ENCODE data around the gene BLOC1S6. TPM values are rescaled to one million over a fixed set of nuclear protein-coding genes. Genes with fewer than 3 reads are reported as not detected.
A peak's percentile ranks its signal among the peaks of the same experiment; 100 is the strongest.

The BLOC1S6 gene
- total and polyA plus RNA-seq, 2 of the 13 experiments (the other 11 are each of a cell fraction or from before 2014, with no cell fraction given), result 11.8 to 44.3 TPM

DNA sequence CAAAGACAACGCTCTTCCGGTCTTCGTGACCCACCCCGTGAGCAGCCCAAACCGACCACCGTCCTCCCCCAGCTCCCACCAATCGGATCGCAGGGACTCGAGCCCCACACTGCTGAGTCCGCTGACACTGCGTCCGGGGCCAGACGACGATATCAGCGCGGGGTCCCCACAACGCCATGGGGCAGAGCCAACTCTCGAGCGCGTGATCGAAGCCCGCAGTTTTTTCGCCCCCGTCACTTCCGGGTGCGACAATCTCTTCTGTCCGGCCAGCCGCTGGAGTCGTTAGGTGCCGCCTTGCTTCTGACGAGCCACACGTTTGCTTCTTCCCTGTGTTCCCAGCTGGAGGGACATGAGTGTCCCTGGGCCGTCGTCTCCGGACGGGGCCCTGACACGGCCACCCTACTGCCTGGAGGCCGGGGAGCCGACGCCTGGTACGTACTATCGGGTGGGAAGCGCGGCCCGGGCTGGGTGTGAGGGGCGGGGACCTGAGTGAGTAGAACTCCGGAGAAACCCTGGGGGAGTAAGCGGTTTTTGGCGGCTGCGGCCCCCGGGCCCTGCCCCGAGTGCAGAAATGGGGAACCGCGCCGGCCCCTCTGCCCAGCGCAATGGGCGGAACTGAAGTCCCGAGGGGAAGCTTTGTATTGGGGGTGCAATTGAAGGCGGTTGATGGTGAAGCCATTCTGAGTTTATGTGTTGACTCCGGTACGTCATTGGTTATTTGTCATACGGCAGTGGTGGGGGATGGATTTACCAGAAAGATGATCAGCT lies at the start of gene BLOC1S6 (continued):
- TF ChIP-seq, protein P1, sequence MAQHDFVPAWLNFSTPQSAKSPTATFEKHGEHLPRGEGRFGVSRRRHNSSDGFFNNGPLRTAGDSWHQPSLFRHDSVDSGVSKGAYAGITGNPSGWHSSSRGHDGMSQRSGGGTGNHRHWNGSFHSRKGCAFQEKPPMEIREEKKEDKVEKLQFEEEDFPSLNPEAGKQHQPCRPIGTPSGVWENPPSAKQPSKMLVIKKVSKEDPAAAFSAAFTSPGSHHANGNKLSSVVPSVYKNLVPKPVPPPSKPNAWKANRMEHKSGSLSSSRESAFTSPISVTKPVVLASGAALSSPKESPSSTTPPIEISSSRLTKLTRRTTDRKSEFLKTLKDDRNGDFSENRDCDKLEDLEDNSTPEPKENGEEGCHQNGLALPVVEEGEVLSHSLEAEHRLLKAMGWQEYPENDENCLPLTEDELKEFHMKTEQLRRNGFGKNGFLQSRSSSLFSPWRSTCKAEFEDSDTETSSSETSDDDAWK (CRISPR knock-in tag; IDR thresholded peaks at IDR 0.05), result no peak
- TF ChIP-seq, protein P2, sequence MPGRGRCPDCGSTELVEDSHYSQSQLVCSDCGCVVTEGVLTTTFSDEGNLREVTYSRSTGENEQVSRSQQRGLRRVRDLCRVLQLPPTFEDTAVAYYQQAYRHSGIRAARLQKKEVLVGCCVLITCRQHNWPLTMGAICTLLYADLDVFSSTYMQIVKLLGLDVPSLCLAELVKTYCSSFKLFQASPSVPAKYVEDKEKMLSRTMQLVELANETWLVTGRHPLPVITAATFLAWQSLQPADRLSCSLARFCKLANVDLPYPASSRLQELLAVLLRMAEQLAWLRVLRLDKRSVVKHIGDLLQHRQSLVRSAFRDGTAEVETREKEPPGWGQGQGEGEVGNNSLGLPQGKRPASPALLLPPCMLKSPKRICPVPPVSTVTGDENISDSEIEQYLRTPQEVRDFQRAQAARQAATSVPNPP (CRISPR knock-in tag; IDR thresholded peaks at IDR 0.05), result peak; percentile 83; the same call in 1 of the 2 replicates
- peak; percentile 63 for TF ChIP-seq NFKBIZ (CRISPR knock-in tag; IDR thresholded peaks at IDR 0.05)
- TF ChIP-seq, protein P3, sequence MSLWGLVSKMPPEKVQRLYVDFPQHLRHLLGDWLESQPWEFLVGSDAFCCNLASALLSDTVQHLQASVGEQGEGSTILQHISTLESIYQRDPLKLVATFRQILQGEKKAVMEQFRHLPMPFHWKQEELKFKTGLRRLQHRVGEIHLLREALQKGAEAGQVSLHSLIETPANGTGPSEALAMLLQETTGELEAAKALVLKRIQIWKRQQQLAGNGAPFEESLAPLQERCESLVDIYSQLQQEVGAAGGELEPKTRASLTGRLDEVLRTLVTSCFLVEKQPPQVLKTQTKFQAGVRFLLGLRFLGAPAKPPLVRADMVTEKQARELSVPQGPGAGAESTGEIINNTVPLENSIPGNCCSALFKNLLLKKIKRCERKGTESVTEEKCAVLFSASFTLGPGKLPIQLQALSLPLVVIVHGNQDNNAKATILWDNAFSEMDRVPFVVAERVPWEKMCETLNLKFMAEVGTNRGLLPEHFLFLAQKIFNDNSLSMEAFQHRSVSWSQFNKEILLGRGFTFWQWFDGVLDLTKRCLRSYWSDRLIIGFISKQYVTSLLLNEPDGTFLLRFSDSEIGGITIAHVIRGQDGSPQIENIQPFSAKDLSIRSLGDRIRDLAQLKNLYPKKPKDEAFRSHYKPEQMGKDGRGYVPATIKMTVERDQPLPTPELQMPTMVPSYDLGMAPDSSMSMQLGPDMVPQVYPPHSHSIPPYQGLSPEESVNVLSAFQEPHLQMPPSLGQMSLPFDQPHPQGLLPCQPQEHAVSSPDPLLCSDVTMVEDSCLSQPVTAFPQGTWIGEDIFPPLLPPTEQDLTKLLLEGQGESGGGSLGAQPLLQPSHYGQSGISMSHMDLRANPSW (CRISPR knock-in tag; IDR thresholded peaks at IDR 0.05; ENCODE audit: borderline replicate concordance), result no peak
- TF ChIP-seq ZNF737 (CRISPR knock-in tag; IDR thresholded peaks at IDR 0.05; ENCODE audit: borderline replicate concordance), result no peak
- peak; percentile 97; the same call in 1 of the 2 replicates for TF ChIP-seq ZNF891 (CRISPR knock-in tag; IDR thresholded peaks at IDR 0.05)
- peak; percentile 61 for TF ChIP-seq NCOA2 (CRISPR knock-in tag; IDR thresholded peaks at IDR 0.05)
- no peak for TF ChIP-seq SMAD9 (CRISPR knock-in tag; IDR thresholded peaks at IDR 0.05)
- TF ChIP-seq, protein P4, sequence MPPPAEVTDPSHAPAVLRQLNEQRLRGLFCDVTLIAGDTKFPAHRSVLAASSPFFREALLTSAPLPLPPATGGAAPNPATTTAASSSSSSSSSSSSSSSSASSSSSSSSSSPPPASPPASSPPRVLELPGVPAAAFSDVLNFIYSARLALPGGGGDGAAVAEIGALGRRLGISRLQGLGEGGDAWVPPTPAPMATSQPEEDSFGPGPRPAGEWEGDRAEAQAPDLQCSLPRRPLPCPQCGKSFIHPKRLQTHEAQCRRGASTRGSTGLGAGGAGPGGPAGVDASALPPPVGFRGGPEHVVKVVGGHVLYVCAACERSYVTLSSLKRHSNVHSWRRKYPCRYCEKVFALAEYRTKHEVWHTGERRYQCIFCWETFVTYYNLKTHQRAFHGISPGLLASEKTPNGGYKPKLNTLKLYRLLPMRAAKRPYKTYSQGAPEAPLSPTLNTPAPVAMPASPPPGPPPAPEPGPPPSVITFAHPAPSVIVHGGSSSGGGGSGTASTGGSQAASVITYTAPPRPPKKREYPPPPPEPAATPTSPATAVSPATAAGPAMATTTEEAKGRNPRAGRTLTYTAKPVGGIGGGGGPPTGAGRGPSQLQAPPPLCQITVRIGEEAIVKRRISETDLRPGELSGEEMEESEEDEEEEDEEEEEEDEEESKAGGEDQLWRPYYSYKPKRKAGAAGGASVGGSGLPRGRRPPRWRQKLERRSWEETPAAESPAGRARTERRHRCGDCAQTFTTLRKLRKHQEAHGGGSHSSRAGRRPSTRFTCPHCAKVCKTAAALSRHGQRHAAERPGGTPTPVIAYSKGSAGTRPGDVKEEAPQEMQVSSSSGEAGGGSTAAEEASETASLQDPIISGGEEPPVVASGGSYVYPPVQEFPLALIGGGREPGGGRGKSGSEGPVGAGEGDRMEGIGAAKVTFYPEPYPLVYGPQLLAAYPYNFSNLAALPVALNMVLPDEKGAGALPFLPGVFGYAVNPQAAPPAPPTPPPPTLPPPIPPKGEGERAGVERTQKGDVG (CRISPR knock-in tag; IDR thresholded peaks at IDR 0.05; ENCODE audit: borderline replicate concordance), result peak; percentile 56; the same call in 1 of the 2 replicates
- TF ChIP-seq, protein P5, sequence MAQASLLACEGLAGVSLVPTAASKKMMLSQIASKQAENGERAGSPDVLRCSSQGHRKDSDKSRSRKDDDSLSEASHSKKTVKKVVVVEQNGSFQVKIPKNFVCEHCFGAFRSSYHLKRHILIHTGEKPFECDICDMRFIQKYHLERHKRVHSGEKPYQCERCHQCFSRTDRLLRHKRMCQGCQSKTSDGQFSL (CRISPR knock-in tag; IDR thresholded peaks at IDR 0.05), result peak; percentile 55; the same call in 1 of the 2 replicates
- no peak for TF ChIP-seq ZNF780A (CRISPR knock-in tag; IDR thresholded peaks at IDR 0.05)
- peak; percentile 96 for TF ChIP-seq CREM (IDR thresholded peaks at IDR 0.05)
- peak; percentile 29; the same call in 1 of the 2 replicates for TF ChIP-seq CREM (CRISPR knock-in tag; IDR thresholded peaks at IDR 0.05)
- TF ChIP-seq GATA4 (IDR thresholded peaks at IDR 0.05; ENCODE audit: borderline replicate concordance, low read depth), result no peak; the same call in 1 of the 2 replicates
- no peak for TF ChIP-seq ARNT (IDR thresholded peaks at IDR 0.05)
- TF ChIP-seq TCF12 (IDR thresholded peaks at IDR 0.05), result no peak
- no peak for TF ChIP-seq TCF12 (CRISPR knock-in tag; IDR thresholded peaks at IDR 0.05)
- TF ChIP-seq SNAPC2 (CRISPR knock-in tag; IDR thresholded peaks at IDR 0.05), result peak; percentile 95
- peak; percentile 53 for TF ChIP-seq RXRB (CRISPR knock-in tag; IDR thresholded peaks at IDR 0.05; ENCODE audit: borderline replicate concordance)
- no peak for TF ChIP-seq SP5 (CRISPR knock-in tag; IDR thresholded peaks at IDR 0.05; ENCODE audit: borderline replicate concordance, low read depth)
- TF ChIP-seq ZNF446 (CRISPR knock-in tag; IDR thresholded peaks at IDR 0.05), result peak; percentile 96
- TF ChIP-seq EED (CRISPR knock-in tag; IDR thresholded peaks at IDR 0.05), result no peak

All from HepG2 (cell line).